Measurements from ENCODE around the gene GNPAT. TPM values are rescaled to one million over a fixed set of nuclear protein-coding genes. Genes with fewer than 3 reads are reported as not detected.

The GNPAT gene
- total RNA-seq, 1 donor = 53.1 TPM

- TF ChIP-seq CTCF (IDR thresholded peaks at IDR 0.05; ENCODE audit: insufficient read depth, low read depth, low read length) = no peak
- H3K4me3 ChIP-seq (ENCODE audit: low read depth, low read length) = no peak overlapping the region
- DNase-seq (ENCODE audit: low read depth) = no peak
Observed at GRCh38 chr1:231284441-231284840, 43.4 kb downstream of the GNPAT start.

- no peak for DNase-seq (ENCODE audit: low read depth)
- no peak overlapping the region for H3K4me3 ChIP-seq (ENCODE audit: low read depth, low read length)
- TF ChIP-seq CTCF (IDR thresholded peaks at IDR 0.05; ENCODE audit: insufficient read depth, low read depth, low read length) = no peak
Observed at GRCh38 chr1:231286603-231287002, 45.6 kb downstream of the GNPAT start.

- TF ChIP-seq CTCF (IDR thresholded peaks at IDR 0.05; ENCODE audit: insufficient read depth, low read depth, low read length) = no peak
- DNase-seq (ENCODE audit: low read depth) = no peak
- H3K4me3 ChIP-seq (ENCODE audit: low read depth, low read length) = no peak overlapping the region
Observed at GRCh38 chr1:231295938-231296337, 54.9 kb downstream of the GNPAT start.

GRCh38 chr1:231301990-231302389 lies 61.0 kb downstream of the GNPAT start:
- no peak for TF ChIP-seq CTCF (IDR thresholded peaks at IDR 0.05; ENCODE audit: insufficient read depth, low read depth, low read length)
- H3K4me3 ChIP-seq (ENCODE audit: low read depth, low read length) = no peak overlapping the region
- no peak for DNase-seq (ENCODE audit: low read depth)

- no peak for TF ChIP-seq CTCF (IDR thresholded peaks at IDR 0.05; ENCODE audit: insufficient read depth, low read depth, low read length)
- no peak for DNase-seq (ENCODE audit: low read depth)
- no peak overlapping the region for H3K4me3 ChIP-seq (ENCODE audit: low read depth, low read length)
Observed at GRCh38 chr1:231310391-231310934, 69.5 kb downstream of the GNPAT start.

- no peak overlapping the region for H3K4me3 ChIP-seq (ENCODE audit: low read depth, low read length)
- DNase-seq (ENCODE audit: low read depth) = no peak
- no peak for TF ChIP-seq CTCF (IDR thresholded peaks at IDR 0.05; ENCODE audit: insufficient read depth, low read depth, low read length)
Observed at GRCh38 chr1:231311720-231312431, 70.9 kb downstream of the GNPAT start.

GRCh38 chr1:231312432-231312788 lies 71.4 kb downstream of the GNPAT start:
- no peak overlapping the region for H3K4me3 ChIP-seq (ENCODE audit: low read depth, low read length)
- no peak for TF ChIP-seq CTCF (IDR thresholded peaks at IDR 0.05; ENCODE audit: insufficient read depth, low read depth, low read length)
- no peak for DNase-seq (ENCODE audit: low read depth)

All from fibroblast of villous mesenchyme (primary cell).